Heart right ventricle (tissue), 16 donors: ENCODE measurements around the gene ATP8B1. TPM values are rescaled to one million over a fixed set of nuclear protein-coding genes. Genes with fewer than 3 reads are reported as not detected.

ENCODE experiments used
- ATAC-seq, 8 donors: fragments of 200-7000 bp; cut with Tn5 transposase; one replicate each; pipeline ENCODE4 v1.9.1; 2020; ENCODE audit warnings: mild to moderate bottlenecking in 8 of 8, moderate library complexity in 8 of 8, moderate number of reproducible peaks in 1 of 8
- DNase-seq, 2 donors: peaks; one replicate each; pipeline ENCODE4 v3.0.0-alpha.2; 2020
- H3K27ac ChIP-seq, 10 donors: fragments of 200-600 bp; sonication (generic) in 2 of 10; one replicate each; pipeline versions ENCODE4 v1.5.0 to v1.8.0; 2020 to 2022; ENCODE audit warnings: mild to moderate bottlenecking in 3 of 10
- H3K27me3 ChIP-seq, 7 donors: fragments of 200-600 bp; one replicate each; pipeline ENCODE4 v1.8.0; 2021 to 2022; ENCODE audit warnings: mild to moderate bottlenecking in 2 of 7
- H3K36me3 ChIP-seq, 9 donors: fragments of 200-600 bp; sonication (generic) in 1 of 9; one replicate each; pipeline versions ENCODE4 v1.5.0 to v1.8.0; 2020 to 2022; ENCODE audit warnings: mild to moderate bottlenecking in 2 of 9
- H3K4me1 ChIP-seq, 9 donors: fragments of 200-600 bp; sonication (generic) in 1 of 9; one replicate each; pipeline versions ENCODE4 v1.5.0 to v1.8.0; 2020 to 2022; ENCODE audit warnings: mild to moderate bottlenecking in 4 of 9
- H3K4me3 ChIP-seq, 10 donors: fragments of 200-600 bp; sonication (generic) in 2 of 10; one replicate each; pipeline versions ENCODE4 v1.5.0 to v1.8.0; 2020 to 2022; ENCODE audit warnings: mild to moderate bottlenecking in 7 of 10, moderate library complexity in 2 of 10
- H3K9me3 ChIP-seq, 11 donors: fragments of 200-600 bp in 10 of 11; sonication (generic) in 2 of 11; one replicate each; pipeline versions ENCODE4 v1.5.0 to v1.8.0; 2013 to 2022; ENCODE audit warnings: mild to moderate bottlenecking in 2 of 11, control low read depth in 1 of 11, moderate library complexity in 1 of 11
- CTCF ChIP-seq, 9 donors: fragments of 200-600 bp; sonication (generic) in 2 of 9; IDR thresholded peaks; one replicate each; pipeline versions ENCODE4 v1.5.0 to v1.8.0; 2021 to 2022; ENCODE audit warnings: antibody characterized with exemption in 9 of 9, mild to moderate bottlenecking in 5 of 9, moderate library complexity in 1 of 9
- whole genome bisulfite sequencing, 2 donors: extraction: QIAGEN DNeasy Blood & Tissue Kit; methylation state at CpG; one replicate each; pipeline ENCODE4 v1.1.7; 2013; ENCODE audit warnings: inconsistent platforms in 1 of 2; 5-methylcytosine and 5-hydroxymethylcytosine counted together
- intact Hi-C, 10 donors: fragments of 100-400 bp; cut with DNase I; formaldehyde crosslinking; loops; one replicate each; pipeline versions ENCODE4 v1.11.1 to v1.14.2; 2022
- polyA plus RNA-seq, 2 donors: library from polyadenylated mRNA; stranded (reverse); fragments of 200-250 nt; gene quantifications; one replicate each; pipeline ENCODE4 v1.2.3, GENCODE V29; 2013
- total RNA-seq, 10 donors: library from RNA; stranded (reverse); fragmentation: NEBNext Ultra II Directional in 3 of 10; extraction: Animal tissue kit (Norgen Biotek cat#: 25700) in 3 of 10; gene quantifications; one replicate each; pipeline versions ENCODE4 v1.2.1 to v1.2.4, GENCODE V29; 2021 to 2023
- donor health status: Arrhythmogenic right ventricular cardiomyopathy.
- donor health status: ischemic (EF 13 %, LVEDD 7.1; RV severe dilation, severe dysfunction).
- donor health status: healthy with polysubstance abuse.
- donor health status: DM: no; HTN: yes; CAD: no.
- donor health status: DM: no; HTN: no; CAD: no.
- donor health status: ischemic (EF 25% LVEDD 6.9; RV normal size, moderate dysfunction).
- donor health status: ischemic (EF 25% LVEDD 5.7; RV mildly dilated, moderate dysfunction).
- donor health status: healthy.
- donor health status: DM: yes; HTN: yes; CAD: no.
- donor health status: Ischemic cardiomyopathy.
- donor health status: ischemic (EF 35%, LVEDD 5.7; RV mildly dilated, moderate dysfunction).
- donor health status: nonischemic (EF 11% LVEDD 7.7; RV severe dilation, severe dysfunction).
- donor health status: DM: yes; HTN: yes; CAD: no.
- donor health status: PGD.
- donor health status: ischemic (EF 29% LVEDD 5.4; RV normal size, mild dysfunction).
- donor health status: nonischemic (EF 23%, LVEDD 6.1; RV moderate dilation, normal function).

ATP8B1 gene
- total and polyA plus RNA-seq, 12 donors: 2.7 to 16.5 (median 7.2) TPM

GRCh38 chr18:57839942-57840381, 36.8 kb upstream of the ATP8B1 start:
- ATAC-seq: no peak
- no peak for TF ChIP-seq CTCF (IDR thresholded peaks at IDR 0.05)
- intact Hi-C loops: no loop called here
- 90 to 92% methylated on average over 6 of the region's 6 CpGs for WGBS, 2 donors
- no peaks in the 10 kb centered on the region for H3K9me3 ChIP-seq
- H3K27ac ChIP-seq: no peak overlapping the region
- H3K27me3 ChIP-seq: no peaks in the 10 kb centered on the region
- no peak overlapping the region for H3K4me3 ChIP-seq
- H3K4me1 ChIP-seq: no peaks in the 10 kb centered on the region
- no peak for DNase-seq
- no peaks in the 10 kb centered on the region for H3K36me3 ChIP-seq

GRCh38 chr18:57837917-57838548, 34.9 kb upstream of the ATP8B1 start:
- Histone ChIP-seq H3K36me3 (no peaks in the 10 kb centered on the region), H3K4me3 (no peak overlapping the region), H3K4me1 (peaks cover 0 to 3% (median 0%) of the 10 kb centered on the region in 9 donors), H3K9me3 (no peaks in the 10 kb centered on the region), H3K27me3 (no peaks in the 10 kb centered on the region), H3K27ac (no peak overlapping the region)
- intact Hi-C loops: no loop called here
- TF ChIP-seq CTCF (IDR thresholded peaks at IDR 0.05): no peak
- 84 to 85% methylated on average over 12 of the region's 12 CpGs for WGBS, 2 donors
- ATAC-seq (no peak), DNase-seq (no peak)

- H3K27me3 ChIP-seq: no peaks in the 10 kb centered on the region
- intact Hi-C loops: no loop called here
- H3K9me3 ChIP-seq: peaks cover 0 to 11% (median 4%) of the 10 kb centered on the region in 11 donors
- peaks cover 0 to 3% (median 0%) of the 10 kb centered on the region in 9 donors for H3K4me1 ChIP-seq
- H3K27ac ChIP-seq: no peak overlapping the region
- 97 to 100% methylated on average over 3 of the region's 3 CpGs for WGBS, 2 donors
- no peak for ATAC-seq
- H3K4me3 ChIP-seq: no peak overlapping the region
- no peak for TF ChIP-seq CTCF (IDR thresholded peaks at IDR 0.05)
- H3K36me3 ChIP-seq: no peaks in the 10 kb centered on the region
- no peak for DNase-seq
Observed at GRCh38 chr18:57836557-57836956, 33.4 kb upstream of the ATP8B1 start.

GRCh38 chr18:57835904-57836303, 32.8 kb upstream of the ATP8B1 start:
- DNase-seq: no peak
- intact Hi-C loops: no loop called here
- ATAC-seq: no peak
- H3K4me1 ChIP-seq: peaks cover 0 to 3% (median 0%) of the 10 kb centered on the region in 9 donors
- no peaks in the 10 kb centered on the region for H3K27me3 ChIP-seq
- 88 to 89% methylated on average over 2 of the region's 2 CpGs for WGBS, 2 donors
- no peak for TF ChIP-seq CTCF (IDR thresholded peaks at IDR 0.05)
- peaks cover 0 to 11% (median 4%) of the 10 kb centered on the region in 11 donors for H3K9me3 ChIP-seq
- H3K27ac ChIP-seq: no peak overlapping the region
- no peak overlapping the region for H3K4me3 ChIP-seq
- H3K36me3 ChIP-seq: no peaks in the 10 kb centered on the region
